Activated T-cell treated with anti-CD3 and anti-CD28 coated beads, Interleukin-2, amount 50 U/mL, for 72 hours (primary cell): ENCODE data around the gene SH3TC1. TPM values are rescaled to one million over a fixed set of nuclear protein-coding genes. Genes with fewer than 3 reads are reported as not detected.

Experiments
- ATAC-seq, 2 donors: fragments of 150-1000 bp; cut with Tn5 transposase; replicated peaks in 1 of 2; 2 replicates each; pipeline ENCODE4 v1.10.0; 2021; ENCODE audit warnings: moderate library complexity in 2 of 2, mild to moderate bottlenecking in 1 of 2
- DNase-seq, 2 donors: peaks; one replicate each; pipeline ENCODE4 v3.0.0; 2021 to 2022; ENCODE audit warnings: mixed read lengths in 1 of 2
- H3K27ac Mint-ChIP-seq: one replicate; pipeline ENCODE4 v1.8.0; 2022; ENCODE audit warnings: mild to moderate bottlenecking, moderate library complexity, mixed read lengths
- H3K27me3 Mint-ChIP-seq: one replicate; pipeline ENCODE4 v1.8.0; 2022; ENCODE audit warnings: low read depth, mixed read lengths
- H3K36me3 Mint-ChIP-seq, 2 donors: one replicate each; pipeline ENCODE4 v1.8.0; 2022; ENCODE audit warnings: mixed read lengths in 2 of 2, mild to moderate bottlenecking in 1 of 2; ENCODE audit not compliant: insufficient read depth in 2 of 2
- H3K4me1 Mint-ChIP-seq: one replicate; pipeline ENCODE4 v1.8.0; 2022; ENCODE audit warnings: low read depth, mixed read lengths
- H3K4me3 Mint-ChIP-seq, 2 donors: one replicate each; pipeline ENCODE4 v1.8.0; 2022; ENCODE audit warnings: mild to moderate bottlenecking in 2 of 2, mixed read lengths in 2 of 2, moderate library complexity in 2 of 2
- H3K9me3 Mint-ChIP-seq, 2 donors: one replicate each; pipeline ENCODE4 v1.8.0; 2022; ENCODE audit warnings: mixed read lengths in 2 of 2
- total RNA-seq, 2 donors: library from RNA; stranded (reverse); gene quantifications; one replicate each; pipeline ENCODE4 v1.2.3, GENCODE V29; 2022

The SH3TC1 gene
- total RNA-seq, 2 donors from 2014 or later: 15.2 to 39.0 TPM

- no peaks in the 10 kb centered on the region for H3K36me3 Mint-ChIP-seq
- no peak for DNase-seq
- no peak overlapping the region for H3K4me3 Mint-ChIP-seq
- H3K9me3 Mint-ChIP-seq: no peaks in the 10 kb centered on the region
- ATAC-seq: peak in 1 of 2 donors; percentile 21
- H3K27ac Mint-ChIP-seq: no peak overlapping the region
- H3K27me3 Mint-ChIP-seq: no peaks in the 10 kb centered on the region
- no peaks in the 10 kb centered on the region for H3K4me1 Mint-ChIP-seq
These were observed 12.9 kb downstream of the SH3TC1 start for GRCh38 chr4:8211737-8212581.

- Mint-ChIP-seq H3K27me3 (no peaks in the 10 kb centered on the region), H3K36me3 (no peaks in the 10 kb centered on the region), H3K9me3 (no peaks in the 10 kb centered on the region), H3K4me3 (no peak overlapping the region), H3K4me1 (no peaks in the 10 kb centered on the region), H3K27ac (no peak overlapping the region)
- DNase-seq: no peak
- no peak for ATAC-seq
These were observed 13.5 kb downstream of the SH3TC1 start for GRCh38 chr4:8212622-8213021.

DNA sequence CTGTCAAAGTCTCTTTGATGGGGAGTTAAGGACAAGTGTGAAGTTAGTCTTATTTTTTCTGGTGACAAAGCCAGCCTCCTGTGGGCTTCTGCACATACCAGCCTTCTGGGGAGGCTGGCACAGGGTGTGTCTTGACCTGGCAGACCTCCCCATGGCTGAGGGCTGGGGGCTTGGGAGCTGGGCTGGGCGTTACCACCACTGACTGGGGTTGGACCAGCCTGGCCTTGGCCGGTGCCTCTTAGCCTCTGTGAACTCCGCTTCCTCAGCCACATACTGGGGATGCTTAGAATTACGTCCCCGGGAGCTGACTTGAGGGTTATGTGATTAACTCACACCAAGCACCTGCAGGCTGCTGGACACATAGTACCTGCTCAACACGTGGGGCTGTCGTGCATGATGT, 14.0 kb downstream of the SH3TC1 start:
- no peak overlapping the region for H3K4me3 Mint-ChIP-seq
- no peak overlapping the region for H3K27ac Mint-ChIP-seq
- H3K36me3 Mint-ChIP-seq: no peaks in the 10 kb centered on the region
- no peaks in the 10 kb centered on the region for H3K27me3 Mint-ChIP-seq
- H3K9me3 Mint-ChIP-seq: no peaks in the 10 kb centered on the region
- DNase-seq (no peak), ATAC-seq (no peak)
- H3K4me1 Mint-ChIP-seq: no peaks in the 10 kb centered on the region

DNA sequence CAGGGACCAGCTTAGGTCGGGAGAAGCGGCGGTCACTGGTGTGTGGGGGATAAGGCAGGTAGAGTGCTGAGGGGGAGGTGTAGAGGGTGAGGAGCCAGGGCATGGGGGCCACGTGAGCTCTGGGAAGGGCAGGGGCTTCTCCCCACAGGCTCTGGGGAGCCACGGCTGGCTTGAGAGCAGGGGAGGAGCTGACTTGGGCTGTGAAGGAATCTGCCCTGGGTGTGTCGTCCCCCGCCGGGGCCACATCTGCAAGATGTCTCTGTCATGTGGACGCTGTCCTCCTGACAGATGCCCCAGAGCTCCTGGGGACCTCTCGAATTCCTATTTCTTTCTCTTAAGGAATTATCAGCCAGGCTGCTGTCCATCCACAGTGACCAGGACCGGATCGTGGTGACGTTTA, 15.0 kb downstream of the SH3TC1 start:
- Mint-ChIP-seq H3K4me3 (no peak overlapping the region), H3K9me3 (no peaks in the 10 kb centered on the region), H3K36me3 (no peaks in the 10 kb centered on the region), H3K27me3 (no peaks in the 10 kb centered on the region), H3K4me1 (no peaks in the 10 kb centered on the region), H3K27ac (no peak overlapping the region)
- ATAC-seq: no peak
- DNase-seq: no peak

GRCh38 chr4:8215001-8215427, 15.9 kb downstream of the SH3TC1 start:
- Mint-ChIP-seq H3K27me3 (no peaks in the 10 kb centered on the region), H3K4me1 (no peaks in the 10 kb centered on the region), H3K9me3 (no peaks in the 10 kb centered on the region), H3K36me3 (no peaks in the 10 kb centered on the region), H3K27ac (no peak overlapping the region), H3K4me3 (no peak overlapping the region)
- ATAC-seq (no peak), DNase-seq (no peak)

GRCh38 chr4:8215641-8216442, 16.8 kb downstream of the SH3TC1 start:
- no peaks in the 10 kb centered on the region for H3K27me3 Mint-ChIP-seq
- no peaks in the 10 kb centered on the region for H3K9me3 Mint-ChIP-seq
- H3K27ac Mint-ChIP-seq: no peak overlapping the region
- no peaks in the 10 kb centered on the region for H3K36me3 Mint-ChIP-seq
- ATAC-seq (no peak), DNase-seq (no peak)
- H3K4me1 Mint-ChIP-seq: peaks cover 4% of the 10 kb centered on the region
- no peak overlapping the region for H3K4me3 Mint-ChIP-seq

DNA sequence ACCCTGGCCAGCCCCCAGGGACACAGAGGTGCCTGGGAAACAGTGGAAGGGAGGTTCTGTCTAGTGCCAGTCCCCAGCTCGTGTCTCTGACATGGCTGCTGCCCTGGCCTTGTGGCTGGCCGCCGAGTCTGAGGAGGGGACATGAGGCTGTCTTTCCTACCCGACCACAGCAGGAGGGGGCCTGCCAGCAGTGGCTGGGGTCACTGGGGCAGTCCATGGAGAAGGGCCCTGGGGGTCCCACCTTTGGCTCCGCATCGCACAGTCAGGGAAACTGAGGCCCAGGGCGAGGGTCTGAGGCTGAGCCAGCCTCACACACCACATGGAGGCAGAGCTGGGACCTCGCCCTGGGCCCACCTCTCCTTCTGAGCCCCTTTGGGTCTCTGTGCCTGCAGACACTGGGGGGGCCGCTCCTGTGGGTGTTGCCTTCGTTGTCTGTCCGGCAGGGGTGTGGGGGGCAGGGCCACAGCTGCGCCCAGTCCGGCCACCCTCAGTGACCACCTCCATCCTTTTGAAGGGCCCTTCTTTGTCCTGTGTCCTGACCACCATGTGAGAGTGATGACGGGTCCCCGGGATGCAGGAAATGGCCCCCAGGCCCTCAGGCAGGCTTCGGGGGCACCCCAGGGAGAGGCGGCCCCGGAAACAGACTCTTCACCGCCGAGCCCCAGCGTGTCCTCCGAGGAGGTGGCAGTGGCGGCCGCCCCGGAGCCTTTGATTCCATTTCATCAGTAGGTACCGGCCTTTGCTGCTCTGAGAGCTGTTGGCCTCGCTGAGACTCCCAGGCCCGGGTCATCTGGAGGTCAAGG, 17.6 kb downstream of the SH3TC1 start:
- Mint-ChIP-seq H3K36me3 (peaks cover 0 to 4% of the 10 kb centered on the region in 2 donors), H3K27ac (no peak overlapping the region), H3K4me3 (no peak overlapping the region), H3K27me3 (no peaks in the 10 kb centered on the region), H3K9me3 (no peaks in the 10 kb centered on the region), H3K4me1 (peaks cover 12% of the 10 kb centered on the region)
- DNase-seq: no peak
- no peak for ATAC-seq

DNA sequence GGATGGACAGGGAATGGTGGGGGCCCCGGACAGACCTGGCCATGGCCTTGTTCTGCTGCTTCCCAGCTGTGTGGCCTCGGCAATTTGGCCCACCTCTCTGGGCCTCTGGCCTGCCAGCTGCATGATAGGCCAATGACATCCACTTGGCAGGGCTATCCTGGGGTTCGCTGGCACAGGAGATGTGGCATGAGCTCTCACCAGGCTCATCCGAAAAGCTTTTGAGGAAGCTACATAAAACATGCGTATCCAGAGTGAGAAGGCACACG, 18.1 kb downstream of the SH3TC1 start:
- no peaks in the 10 kb centered on the region for H3K27me3 Mint-ChIP-seq

DNA sequence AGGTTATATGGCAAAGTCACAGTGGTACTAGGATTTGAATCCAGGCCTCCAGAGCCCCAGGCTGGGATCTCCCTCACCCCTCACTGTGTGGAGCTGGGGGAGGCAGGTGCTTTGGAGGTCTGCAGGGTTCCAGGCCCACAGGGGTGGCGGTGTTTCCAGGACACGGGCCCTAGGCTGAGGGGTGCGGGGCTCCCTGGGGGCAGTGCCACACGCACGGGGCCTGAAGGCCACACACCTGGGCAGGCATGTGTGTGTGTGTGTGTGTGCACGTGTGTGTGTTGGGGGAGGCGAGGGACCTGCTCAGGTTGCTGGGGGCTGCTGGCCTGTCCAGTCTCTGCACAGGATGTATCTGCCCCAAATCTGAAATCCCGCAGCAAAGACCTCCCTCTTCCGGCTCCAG, 18.8 kb downstream of the SH3TC1 start:
- ATAC-seq (no peak), DNase-seq (no peak)
- Mint-ChIP-seq H3K4me1 (peaks cover 24% of the 10 kb centered on the region), H3K4me3 (no peak overlapping the region), H3K36me3 (peaks cover 0 to 7% of the 10 kb centered on the region in 2 donors), H3K9me3 (no peaks in the 10 kb centered on the region), H3K27ac (no peak overlapping the region), H3K27me3 (no peaks in the 10 kb centered on the region)

More for the DNA sequence above, 18.1 kb downstream of the SH3TC1 start:
- no peaks in the 10 kb centered on the region for H3K9me3 Mint-ChIP-seq
- no peak overlapping the region for H3K4me3 Mint-ChIP-seq
- DNase-seq (no peak), ATAC-seq (no peak)
- peaks cover 18% of the 10 kb centered on the region for H3K4me1 Mint-ChIP-seq
- no peak overlapping the region for H3K27ac Mint-ChIP-seq
- peaks cover 0 to 4% of the 10 kb centered on the region in 2 donors for H3K36me3 Mint-ChIP-seq

GRCh38 chr4:8218371-8219031, 19.4 kb downstream of the SH3TC1 start:
- no peaks in the 10 kb centered on the region for H3K9me3 Mint-ChIP-seq
- ATAC-seq (no peak), DNase-seq (no peak)
- H3K4me1 Mint-ChIP-seq: peaks cover 24% of the 10 kb centered on the region
- H3K36me3 Mint-ChIP-seq: peaks cover 0 to 7% of the 10 kb centered on the region in 2 donors
- no peaks in the 10 kb centered on the region for H3K27me3 Mint-ChIP-seq
- H3K4me3 Mint-ChIP-seq: no peak overlapping the region
- no peak overlapping the region for H3K27ac Mint-ChIP-seq

- Mint-ChIP-seq H3K4me1 (peaks cover 24% of the 10 kb centered on the region), H3K27me3 (no peaks in the 10 kb centered on the region), H3K36me3 (peaks cover 0 to 7% of the 10 kb centered on the region in 2 donors), H3K9me3 (no peaks in the 10 kb centered on the region), H3K4me3 (no peak overlapping the region), H3K27ac (no peak overlapping the region)
- DNase-seq (no peak), ATAC-seq (no peak)
These were observed 20.1 kb downstream of the SH3TC1 start for GRCh38 chr4:8219236-8219635.

- H3K36me3 Mint-ChIP-seq: peaks cover 0 to 10% of the 10 kb centered on the region in 2 donors
- no peak overlapping the region for H3K4me3 Mint-ChIP-seq
- H3K4me1 Mint-ChIP-seq: peaks cover 33% of the 10 kb centered on the region
- DNase-seq: no peak
- no peak for ATAC-seq
- H3K27me3 Mint-ChIP-seq: no peaks in the 10 kb centered on the region
- no peak overlapping the region for H3K27ac Mint-ChIP-seq
- no peaks in the 10 kb centered on the region for H3K9me3 Mint-ChIP-seq
These were observed 21.8 kb downstream of the SH3TC1 start for GRCh38 chr4:8220661-8221450.
